Rectal smooth muscle tissue (tissue), 1 donor: ENCODE results near the gene P2RY12.

Experiments used
- H3K27ac ChIP-seq: one replicate; pipeline ENCODE4 v1.7.0; 2013; ENCODE audit warnings: low read depth, low read length, inconsistent platforms
- H3K27me3 ChIP-seq: one replicate; pipeline ENCODE4 v1.7.0; 2013; ENCODE audit warnings: low read length; ENCODE audit not compliant: control insufficient read depth, insufficient read depth
- H3K36me3 ChIP-seq: one replicate; pipeline ENCODE4 v1.7.0; 2013; ENCODE audit warnings: low read length; ENCODE audit not compliant: control insufficient read depth, insufficient read depth
- H3K4me1 ChIP-seq: one replicate; pipeline ENCODE4 v1.7.0; 2013; ENCODE audit warnings: low read length; ENCODE audit not compliant: control insufficient read depth, insufficient read depth
- H3K4me3 ChIP-seq: one replicate; pipeline ENCODE4 v1.7.0; 2013; ENCODE audit warnings: low read length
- H3K9ac ChIP-seq: one replicate; pipeline ENCODE4 v1.7.0; 2013; ENCODE audit warnings: low read length

P2RY12 gene

DNA sequence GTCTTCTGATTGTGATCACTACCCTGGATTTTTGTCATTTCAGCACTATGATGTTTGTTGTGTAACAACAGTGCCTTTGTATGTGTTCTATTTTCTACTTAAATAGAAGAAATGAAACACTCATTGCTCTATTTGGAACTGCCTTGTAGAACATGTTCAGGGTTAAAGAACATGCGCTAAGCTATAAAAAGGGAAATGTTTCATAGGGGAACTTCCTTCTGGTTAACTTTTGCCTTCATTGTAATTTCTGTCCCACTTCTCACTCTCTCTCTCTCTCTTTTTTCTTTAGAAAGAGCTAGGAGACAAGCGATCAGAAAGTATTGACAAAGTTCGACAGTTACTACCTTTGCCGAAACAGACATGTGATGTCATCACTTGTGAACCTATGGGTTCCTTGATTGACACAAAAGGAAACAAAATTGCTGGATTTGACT lies at the start of gene P2RY12:
P2RY12 (minus strand) TSS at position 13 of the 434 bp plus-strand sequence. CDS start 45,908 bp downstream, outside the sequence.
- Histone ChIP-seq H3K4me1 (no peaks in the 10 kb centered on the region), H3K27ac (no peak within 1 kb of the TSS), H3K4me3 (no peak within 1 kb of the TSS), H3K9ac (no peak within 1 kb of the TSS), H3K27me3 (no peaks in the 10 kb centered on the region), H3K36me3 (no peaks in the 10 kb centered on the region)

DNA sequence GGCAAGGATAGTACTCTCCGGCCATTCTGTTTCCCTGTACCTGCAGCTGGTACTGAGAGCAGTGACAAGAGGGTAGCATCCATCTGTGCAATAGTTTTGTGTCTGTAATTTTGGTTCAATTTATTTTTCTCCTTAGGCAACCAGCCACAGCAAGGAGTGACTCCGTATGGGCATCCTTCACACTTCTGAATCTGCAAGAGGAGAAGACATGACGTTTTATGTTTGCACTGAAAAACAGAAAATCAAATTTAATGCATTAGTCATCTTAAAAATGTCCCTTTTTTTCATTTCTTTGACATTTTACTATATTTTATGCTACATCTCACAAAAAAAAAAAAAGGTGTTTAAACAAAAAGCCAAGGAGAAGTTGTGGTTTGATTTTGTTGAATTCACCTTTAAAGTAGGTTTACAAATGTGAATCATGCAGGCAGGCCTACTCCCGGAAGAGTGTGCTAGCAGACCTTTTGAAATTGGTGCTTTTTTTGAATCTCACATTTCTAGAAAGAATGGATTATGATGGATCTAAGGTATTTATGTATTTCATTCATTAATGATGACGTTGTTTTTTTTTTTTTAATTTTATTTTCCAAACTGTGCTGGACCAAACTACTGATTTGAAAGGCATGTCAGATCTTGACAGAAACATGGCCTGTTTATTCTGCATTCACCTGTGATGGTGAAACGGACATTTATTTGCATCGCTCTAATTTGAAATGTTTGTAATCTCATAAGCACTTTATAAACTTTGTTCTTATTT lies 48.2 kb upstream of the P2RY12 start:
- Histone ChIP-seq H3K9ac (no peak overlapping the region), H3K4me3 (no peak overlapping the region), H3K36me3 (no peaks in the 10 kb centered on the region), H3K27me3 (no peaks in the 10 kb centered on the region), H3K4me1 (no peaks in the 10 kb centered on the region), H3K27ac (no peak overlapping the region)

GRCh38 chr3:151431940-151432339 lies 47.4 kb upstream of the P2RY12 start:
- no peaks in the 10 kb centered on the region for H3K36me3 ChIP-seq
- H3K27ac ChIP-seq, result no peak overlapping the region
- H3K4me1 ChIP-seq, result no peaks in the 10 kb centered on the region
- H3K27me3 ChIP-seq, result no peaks in the 10 kb centered on the region
- H3K4me3 ChIP-seq, result no peak overlapping the region
- H3K9ac ChIP-seq, result no peak overlapping the region

GRCh38 chr3:151430821-151431484 lies 46.4 kb upstream of the P2RY12 start:
- Histone ChIP-seq H3K4me1 (no peaks in the 10 kb centered on the region), H3K4me3 (no peak overlapping the region), H3K36me3 (no peaks in the 10 kb centered on the region), H3K9ac (no peak overlapping the region), H3K27me3 (no peaks in the 10 kb centered on the region), H3K27ac (no peak overlapping the region)

DNA sequence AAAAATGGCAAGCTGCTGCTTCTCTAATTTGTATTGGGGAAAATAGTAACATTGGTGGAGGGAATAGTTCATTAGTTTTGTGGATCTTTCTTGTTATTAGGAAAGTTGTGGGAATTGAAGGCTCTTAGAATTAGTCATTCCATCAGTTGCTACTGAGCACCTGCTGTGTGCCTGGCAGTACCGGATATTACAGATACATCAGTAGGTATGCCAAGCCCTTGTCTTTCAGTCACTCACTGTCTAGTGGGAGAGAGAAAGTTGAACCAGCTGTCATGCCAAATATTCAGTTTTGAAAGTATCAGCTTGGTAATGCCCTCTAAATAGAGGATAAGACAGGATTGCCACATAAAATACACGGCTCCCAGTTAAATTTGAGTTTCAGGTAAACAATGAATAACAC lies 43.8 kb upstream of the P2RY12 start:
- no peak overlapping the region for H3K9ac ChIP-seq
- no peaks in the 10 kb centered on the region for H3K27me3 ChIP-seq
- H3K36me3 ChIP-seq, result no peaks in the 10 kb centered on the region
- no peak overlapping the region for H3K4me3 ChIP-seq
- no peaks in the 10 kb centered on the region for H3K4me1 ChIP-seq
- H3K27ac ChIP-seq, result no peak overlapping the region

DNA sequence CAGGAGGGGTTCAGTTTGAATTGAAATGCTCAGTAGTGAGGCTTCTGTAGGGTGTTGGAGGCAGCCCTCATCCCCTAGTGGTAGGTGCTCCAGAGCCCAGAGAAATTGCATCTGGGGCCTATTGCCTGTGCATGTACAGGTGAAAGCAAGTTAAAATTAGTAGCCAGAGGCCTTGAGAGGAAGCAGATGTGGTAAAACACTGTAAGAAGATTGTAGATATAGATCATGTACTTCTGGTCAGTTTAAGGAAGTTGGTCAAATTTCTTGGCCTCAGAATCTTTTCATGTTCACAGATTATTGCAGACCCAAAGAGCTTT lies 41.7 kb upstream of the P2RY12 start:
- no peaks in the 10 kb centered on the region for H3K4me1 ChIP-seq
- no peak overlapping the region for H3K27ac ChIP-seq
- no peak overlapping the region for H3K4me3 ChIP-seq
- no peak overlapping the region for H3K9ac ChIP-seq
- H3K36me3 ChIP-seq, result no peaks in the 10 kb centered on the region
- no peaks in the 10 kb centered on the region for H3K27me3 ChIP-seq

DNA sequence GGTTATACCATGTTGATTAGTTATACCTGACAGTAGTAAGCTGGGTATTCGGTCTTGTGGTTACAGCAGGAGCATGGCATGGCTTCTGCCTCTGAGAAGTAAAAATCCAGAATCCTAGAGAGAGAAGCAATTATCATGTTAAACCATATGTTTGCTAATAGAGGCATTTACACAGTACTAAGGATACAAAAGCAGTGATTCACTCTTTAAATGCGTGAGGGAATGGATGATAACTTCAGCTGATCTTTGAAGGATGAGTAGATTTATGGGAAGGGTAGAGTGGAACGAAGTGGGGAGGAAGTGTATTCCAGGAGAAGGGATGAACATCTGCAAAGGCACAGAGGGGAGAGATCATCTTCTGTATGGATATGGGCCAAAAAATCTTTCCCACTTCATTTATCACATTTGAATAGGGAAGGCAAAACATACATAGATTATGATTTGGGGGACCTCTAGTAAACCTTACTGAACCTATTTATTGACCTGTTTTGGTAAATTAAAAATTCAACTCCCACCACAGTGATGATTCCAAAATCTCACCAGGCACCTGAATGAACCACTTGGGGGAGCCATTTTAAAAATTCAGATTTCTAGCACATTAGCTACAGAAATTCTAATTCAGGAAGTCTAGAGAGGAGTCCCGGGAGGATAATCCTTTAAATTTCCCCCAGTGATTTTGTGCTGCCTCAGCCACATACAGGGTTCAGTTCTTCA lies 41.2 kb upstream of the P2RY12 start:
- H3K27me3 ChIP-seq, result no peaks in the 10 kb centered on the region
- H3K9ac ChIP-seq, result no peak overlapping the region
- H3K4me3 ChIP-seq, result no peak overlapping the region
- H3K27ac ChIP-seq, result no peak overlapping the region
- no peaks in the 10 kb centered on the region for H3K4me1 ChIP-seq
- no peaks in the 10 kb centered on the region for H3K36me3 ChIP-seq

GRCh38 chr3:151423091-151423490 lies 38.5 kb upstream of the P2RY12 start:
- no peak overlapping the region for H3K9ac ChIP-seq

GRCh38 chr3:151421938-151422337 lies 37.4 kb upstream of the P2RY12 start:
- Histone ChIP-seq H3K27me3 (no peaks in the 10 kb centered on the region), H3K27ac (no peak overlapping the region), H3K36me3 (no peaks in the 10 kb centered on the region), H3K9ac (no peak overlapping the region), H3K4me1 (no peaks in the 10 kb centered on the region), H3K4me3 (no peak overlapping the region)

More at GRCh38 chr3:151423091-151423490, 38.5 kb upstream of the P2RY12 start:
- Histone ChIP-seq H3K4me3 (no peak overlapping the region), H3K27ac (no peak overlapping the region), H3K36me3 (no peaks in the 10 kb centered on the region), H3K27me3 (no peaks in the 10 kb centered on the region), H3K4me1 (no peaks in the 10 kb centered on the region)

- no peak overlapping the region for H3K4me3 ChIP-seq
- no peak overlapping the region for H3K27ac ChIP-seq
- no peaks in the 10 kb centered on the region for H3K36me3 ChIP-seq
- no peak overlapping the region for H3K9ac ChIP-seq
- H3K4me1 ChIP-seq, result no peaks in the 10 kb centered on the region
- no peaks in the 10 kb centered on the region for H3K27me3 ChIP-seq
Observed at GRCh38 chr3:151419806-151420205, 35.3 kb upstream of the P2RY12 start.

DNA sequence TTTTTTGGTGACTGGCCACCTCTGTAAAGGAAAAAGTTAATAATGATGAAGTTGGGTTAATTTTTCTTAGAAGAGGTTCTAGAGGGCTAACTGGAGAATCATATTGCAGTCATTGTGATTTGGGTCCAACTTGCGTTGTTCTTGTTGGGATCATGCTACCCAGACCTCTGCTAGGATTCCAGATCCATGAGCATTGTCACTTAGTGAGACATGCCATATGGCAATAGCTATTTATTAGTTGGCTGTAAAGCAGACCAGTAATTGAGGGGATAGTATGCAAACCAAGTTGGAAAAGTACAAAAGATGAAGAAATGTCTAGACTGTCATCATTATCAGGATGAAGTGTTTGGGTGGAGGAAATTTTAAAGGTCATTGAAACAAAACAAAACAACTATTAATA lies 30.7 kb upstream of the P2RY12 start:
- Histone ChIP-seq H3K4me3 (no peak overlapping the region), H3K27me3 (no peaks in the 10 kb centered on the region), H3K36me3 (no peaks in the 10 kb centered on the region), H3K27ac (no peak overlapping the region), H3K4me1 (peaks cover 3% of the 10 kb centered on the region), H3K9ac (no peak overlapping the region)

DNA sequence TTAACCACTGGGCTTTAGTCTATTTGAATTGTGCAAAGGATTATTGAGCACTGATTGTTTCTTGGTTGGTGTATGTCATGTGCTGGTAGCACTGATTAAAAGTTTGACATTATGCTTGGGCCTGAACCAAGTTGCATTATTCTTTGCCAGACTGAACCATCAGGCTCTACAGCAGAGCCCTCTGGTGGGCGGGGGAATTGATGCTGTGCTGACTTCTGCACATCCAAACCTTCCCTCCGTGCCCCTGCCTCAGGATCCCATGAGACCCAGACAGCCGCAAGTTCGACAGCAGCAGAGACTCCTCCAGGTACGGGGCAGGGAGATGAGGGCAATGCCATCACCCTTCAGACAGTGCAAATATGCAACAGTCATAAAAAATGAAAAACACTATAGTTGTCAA lies 28.4 kb upstream of the P2RY12 start:
- no peaks in the 10 kb centered on the region for H3K36me3 ChIP-seq

More for the DNA sequence above, 28.4 kb upstream of the P2RY12 start:
- Histone ChIP-seq H3K4me3 (no peak overlapping the region), H3K27ac (no peak overlapping the region), H3K27me3 (no peaks in the 10 kb centered on the region), H3K4me1 (peaks cover 3% of the 10 kb centered on the region), H3K9ac (no peak overlapping the region)
